NCI-H1048 (cell line): ENCODE results near the gene C11orf58.

ENCODE experiments used
- DNase-seq: peaks from one replicate; lab custom pipeline; 2025; lab: John Stamatoyannopoulos, UW

Gene C11orf58

GRCh38 chr11:16804104-16804947, 65.9 kb downstream of the C11orf58 start:
- DNase-seq: no peak

- DNase-seq: no peak
These were observed 67.5 kb downstream of the C11orf58 start for GRCh38 chr11:16805938-16806337.

- no peak for DNase-seq
These were observed 68.3 kb downstream of the C11orf58 start for GRCh38 chr11:16806791-16807190.

GRCh38 chr11:16807306-16807705, 68.9 kb downstream of the C11orf58 start:
- DNase-seq: no peak
